OCI-LY1 (cell line): ENCODE measurements around the gene TLE2.
"Not testable (repeated sequence)": the region's sequence is repeated elsewhere in the genome, so short reads cannot be mapped to it uniquely, and the experiment has no call there.

Source experiments
- H2AFZ ChIP-seq: fragments of 200-600 bp; sonication (generic), shearing (Covaris generic); 2 replicates; pipeline ENCODE4 v1.6.0; 2014; ENCODE audit warnings: antibody characterized with exemption, mild to moderate bottlenecking, low read length
- H3F3A ChIP-seq: fragments of 200-600 bp; sonication (generic), shearing (Covaris generic); 2 replicates; pipeline ENCODE4 v1.6.0; 2014; ENCODE audit warnings: mild to moderate bottlenecking, antibody characterized with exemption, low read length, moderate library complexity; ENCODE audit not compliant: insufficient read depth
- H3K27ac ChIP-seq: fragments of 200-600 bp; sonication (generic); 2 replicates; pipeline ENCODE4 v1.5.1; 2014; ENCODE audit warnings: low read length, mixed run types, mild to moderate bottlenecking, low read depth; ENCODE audit not compliant: poor library complexity, severe bottlenecking
- H3K27me3 ChIP-seq: fragments of 200-600 bp; sonication (generic); 2 replicates; pipeline ENCODE4 v1.6.0; 2014; ENCODE audit warnings: antibody characterized with exemption, mild to moderate bottlenecking, low read length, moderate library complexity; ENCODE audit not compliant: insufficient read depth
- H3K36me3 ChIP-seq: fragments of 200-600 bp; sonication (generic); 2 replicates; pipeline ENCODE4 v1.6.1; 2014; ENCODE audit warnings: mild to moderate bottlenecking, antibody characterized with exemption, low read length, moderate library complexity, mixed read lengths; ENCODE audit not compliant: insufficient read depth
- H3K4me1 ChIP-seq: fragments of 200-600 bp; sonication (generic); 2 replicates; pipeline ENCODE4 v1.5.1; 2014; ENCODE audit warnings: mild to moderate bottlenecking, low read length, moderate library complexity; ENCODE audit not compliant: insufficient read depth, severe bottlenecking
- H3K4me2 ChIP-seq: fragments of 200-600 bp; sonication (generic), shearing (Covaris generic); 2 replicates; pipeline ENCODE4 v1.6.1; 2014; ENCODE audit warnings: low read length
- H3K4me3 ChIP-seq: fragments of 200-600 bp; sonication (generic); 2 replicates; pipeline ENCODE4 v1.5.1; 2014; ENCODE audit warnings: low read length, low read depth, mild to moderate bottlenecking, mixed read lengths; ENCODE audit not compliant: poor library complexity, severe bottlenecking
- H3K79me2 ChIP-seq: fragments of 200-600 bp; shearing (Covaris generic); 2 replicates; pipeline ENCODE4 v1.6.1; 2016; ENCODE audit warnings: mixed run types, low read length, mixed read lengths; ENCODE audit not compliant: insufficient read depth
- H3K9ac ChIP-seq: fragments of 200-600 bp; sonication (generic), shearing (Covaris generic); 2 replicates; pipeline ENCODE4 v1.6.1; 2014; ENCODE audit warnings: mild to moderate bottlenecking, low read length, mixed read lengths
- H3K9me2 ChIP-seq: fragments of 200-600 bp; sonication (generic), shearing (Covaris generic); 2 replicates; pipeline ENCODE4 v1.6.1; 2014; ENCODE audit warnings: low read depth, mild to moderate bottlenecking, low read length, mixed read lengths
- H3K9me3 ChIP-seq: fragments of 200-600 bp; shearing (Covaris generic); 2 replicates; pipeline ENCODE4 v1.6.1; 2014; ENCODE audit warnings: low read length, mixed read lengths
- H4K20me1 ChIP-seq: fragments of 200-600 bp; sonication (generic), shearing (Covaris generic); 2 replicates; pipeline ENCODE4 v1.6.0; 2016; ENCODE audit warnings: mild to moderate bottlenecking, low read length; ENCODE audit not compliant: insufficient read depth
- EZH2 ChIP-seq: fragments of 200-600 bp; sonication (generic), shearing (Covaris generic); IDR thresholded peaks from 2 replicates; pipeline ENCODE4 v1.8.0; 2017; ENCODE audit warnings: borderline replicate concordance, mixed run types, mild to moderate bottlenecking, antibody characterized with exemption, low read length, moderate library complexity, mixed read lengths
- TF ChIP-seq, protein P1 (sequence below): fragments of 200-600 bp; sonication (generic), shearing (Covaris generic); IDR thresholded peaks from 2 replicates; pipeline ENCODE4 v1.5.1; 2017; ENCODE audit warnings: mild to moderate bottlenecking, antibody characterized with exemption, low read length, moderate library complexity, mixed read lengths

Gene TLE2

DNA sequence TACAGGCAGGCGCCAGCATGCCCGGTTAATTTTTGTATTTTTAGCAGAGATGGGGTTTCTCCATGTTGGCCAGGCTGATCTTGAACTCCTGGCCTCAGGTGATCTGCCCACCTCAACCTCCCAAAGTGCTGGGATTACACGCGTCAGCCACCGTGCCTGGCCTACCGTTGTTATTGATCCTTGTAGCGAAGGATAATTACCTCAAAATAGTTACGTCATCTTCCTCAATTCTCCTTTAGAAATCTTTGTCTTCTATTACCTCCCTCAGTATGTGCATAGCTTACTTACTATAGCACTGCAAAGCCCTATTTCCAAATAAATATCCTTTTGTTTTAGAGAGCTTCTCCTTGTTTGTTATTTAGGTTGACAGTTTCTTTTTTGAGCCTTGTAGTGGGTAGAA lies 61.1 kb downstream of the TLE2 start:
- no peak overlapping the region for H3K4me2 ChIP-seq
- H3F3A ChIP-seq: no peaks in the 10 kb centered on the region
- no peak overlapping the region for H3K4me3 ChIP-seq
- no peaks in the 10 kb centered on the region for H3K27me3 ChIP-seq
- no peaks in the 10 kb centered on the region for H3K9me3 ChIP-seq
- no peaks in the 10 kb centered on the region for H3K79me2 ChIP-seq
- H2AFZ ChIP-seq: no peak overlapping the region
- H3K36me3 ChIP-seq: no peaks in the 10 kb centered on the region
- no peak overlapping the region for H3K9ac ChIP-seq
- no peaks in the 10 kb centered on the region for H3K9me2 ChIP-seq
- TF ChIP-seq, protein P1, sequence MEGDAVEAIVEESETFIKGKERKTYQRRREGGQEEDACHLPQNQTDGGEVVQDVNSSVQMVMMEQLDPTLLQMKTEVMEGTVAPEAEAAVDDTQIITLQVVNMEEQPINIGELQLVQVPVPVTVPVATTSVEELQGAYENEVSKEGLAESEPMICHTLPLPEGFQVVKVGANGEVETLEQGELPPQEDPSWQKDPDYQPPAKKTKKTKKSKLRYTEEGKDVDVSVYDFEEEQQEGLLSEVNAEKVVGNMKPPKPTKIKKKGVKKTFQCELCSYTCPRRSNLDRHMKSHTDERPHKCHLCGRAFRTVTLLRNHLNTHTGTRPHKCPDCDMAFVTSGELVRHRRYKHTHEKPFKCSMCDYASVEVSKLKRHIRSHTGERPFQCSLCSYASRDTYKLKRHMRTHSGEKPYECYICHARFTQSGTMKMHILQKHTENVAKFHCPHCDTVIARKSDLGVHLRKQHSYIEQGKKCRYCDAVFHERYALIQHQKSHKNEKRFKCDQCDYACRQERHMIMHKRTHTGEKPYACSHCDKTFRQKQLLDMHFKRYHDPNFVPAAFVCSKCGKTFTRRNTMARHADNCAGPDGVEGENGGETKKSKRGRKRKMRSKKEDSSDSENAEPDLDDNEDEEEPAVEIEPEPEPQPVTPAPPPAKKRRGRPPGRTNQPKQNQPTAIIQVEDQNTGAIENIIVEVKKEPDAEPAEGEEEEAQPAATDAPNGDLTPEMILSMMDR: no peak
- no peak for TF ChIP-seq EZH2
- H3K4me1 ChIP-seq: no peaks in the 10 kb centered on the region
- H4K20me1 ChIP-seq: no peaks in the 10 kb centered on the region
- H3K27ac ChIP-seq: no peak overlapping the region

- H3K9me2 ChIP-seq: no peaks in the 10 kb centered on the region
- H3K4me2 ChIP-seq: no peak overlapping the region
- no peak overlapping the region for H3K9ac ChIP-seq
- no peaks in the 10 kb centered on the region for H3K27me3 ChIP-seq
- H3K4me3 ChIP-seq: no peak overlapping the region
- H3K36me3 ChIP-seq: no peaks in the 10 kb centered on the region
- H2AFZ ChIP-seq: no peak overlapping the region
- no peaks in the 10 kb centered on the region for H3K9me3 ChIP-seq
- H3K79me2 ChIP-seq: no peaks in the 10 kb centered on the region
- H3K27ac ChIP-seq: no peak overlapping the region
- H4K20me1 ChIP-seq: no peaks in the 10 kb centered on the region
- no peaks in the 10 kb centered on the region for H3F3A ChIP-seq
- TF ChIP-seq, protein P1: no peak
- H3K4me1 ChIP-seq: no peaks in the 10 kb centered on the region
Observed at GRCh38 chr19:2964874-2965273, 64.2 kb downstream of the TLE2 start.

DNA sequence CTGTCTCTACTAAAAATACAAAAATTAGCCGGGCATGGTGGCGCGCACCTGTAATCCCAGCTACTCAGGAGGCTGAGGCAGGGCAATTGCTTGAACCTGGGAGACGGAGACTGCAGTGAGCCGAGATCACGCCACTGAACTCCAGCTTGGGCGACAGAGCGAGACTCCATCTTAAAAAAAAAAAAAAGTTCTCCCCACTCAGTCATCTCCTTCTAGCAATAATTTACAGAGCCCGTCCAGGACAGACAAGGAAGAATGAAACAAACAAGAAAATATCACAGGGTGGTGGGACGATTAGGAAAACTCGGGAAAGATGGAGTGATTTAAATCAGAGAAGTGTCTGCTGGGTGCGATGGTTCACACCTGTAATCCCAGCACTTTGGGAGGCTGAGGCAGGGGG lies 65.4 kb downstream of the TLE2 start:
- not testable (repeated sequence) for H3K27me3 ChIP-seq, H2AFZ ChIP-seq

DNA sequence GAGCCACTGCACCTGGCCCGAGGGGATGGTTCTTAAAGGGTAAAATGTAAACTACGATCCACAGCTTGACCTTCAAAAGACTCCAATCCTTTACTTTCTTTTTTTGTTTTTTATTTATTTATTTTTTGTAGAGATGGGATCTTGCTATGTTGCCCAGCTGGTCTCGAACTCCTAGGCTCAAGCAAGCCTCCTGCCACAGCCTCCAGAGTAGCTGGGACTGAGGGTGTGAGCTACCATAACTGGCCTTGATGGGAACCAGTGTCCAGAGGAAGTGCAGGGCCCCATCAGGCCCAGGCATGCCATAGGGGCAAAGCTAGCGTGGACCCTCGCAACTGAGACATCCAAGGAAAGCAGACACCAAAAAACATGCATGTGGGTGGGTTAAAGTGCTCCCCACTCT lies 66.0 kb downstream of the TLE2 start:
- H3K4me3 ChIP-seq: no peak overlapping the region
- H4K20me1 ChIP-seq: no peaks in the 10 kb centered on the region
- TF ChIP-seq, protein P1: no peak
- H3K79me2 ChIP-seq: no peaks in the 10 kb centered on the region
- no peaks in the 10 kb centered on the region for H3K27me3 ChIP-seq
- H3K9ac ChIP-seq: no peak overlapping the region
- no peaks in the 10 kb centered on the region for H3F3A ChIP-seq
- H3K9me3 ChIP-seq: no peaks in the 10 kb centered on the region
- H3K4me2 ChIP-seq: no peak overlapping the region
- H3K36me3 ChIP-seq: no peaks in the 10 kb centered on the region
- H3K9me2 ChIP-seq: no peaks in the 10 kb centered on the region
- no peaks in the 10 kb centered on the region for H3K4me1 ChIP-seq
- no peak overlapping the region for H3K27ac ChIP-seq
- no peak overlapping the region for H2AFZ ChIP-seq

More for the DNA sequence above, 65.4 kb downstream of the TLE2 start:
- H3K4me1 ChIP-seq, H3K9ac ChIP-seq, H3K4me2 ChIP-seq, H3F3A ChIP-seq, H3K9me2 ChIP-seq, H3K79me2 ChIP-seq, H3K9me3 ChIP-seq, H3K36me3 ChIP-seq, H4K20me1 ChIP-seq, H3K4me3 ChIP-seq, H3K27ac ChIP-seq: not testable (repeated sequence)
